Measurements from ENCODE around the gene EFCAB9.

The EFCAB9 gene

GRCh38 chr5:172178301-172178987 lies 15.5 kb upstream of the EFCAB9 start:
- H3K4me3 ChIP-seq (ENCODE audit: control insufficient read depth, low read depth, low read length): no peak overlapping the region
- DNase-seq (ENCODE audit: low read depth): no peak
- TF ChIP-seq CTCF (IDR thresholded peaks at IDR 0.05; ENCODE audit: control insufficient read depth, insufficient read depth, low read depth, low read length, missing control alignments): no peak

GRCh38 chr5:172178991-172179989 lies 14.7 kb upstream of the EFCAB9 start:
- DNase-seq (ENCODE audit: low read depth): no peak
- H3K4me3 ChIP-seq (ENCODE audit: control insufficient read depth, low read depth, low read length): no peak overlapping the region
- TF ChIP-seq CTCF (IDR thresholded peaks at IDR 0.05; ENCODE audit: control insufficient read depth, insufficient read depth, low read depth, low read length, missing control alignments): no peak

GRCh38 chr5:172180936-172181335 lies 13.0 kb upstream of the EFCAB9 start:
- no peak for TF ChIP-seq CTCF (IDR thresholded peaks at IDR 0.05; ENCODE audit: control insufficient read depth, insufficient read depth, low read depth, low read length, missing control alignments)
- DNase-seq (ENCODE audit: low read depth): no peak
- H3K4me3 ChIP-seq (ENCODE audit: control insufficient read depth, low read depth, low read length): no peak overlapping the region

GRCh38 chr5:172182291-172182690 lies 11.7 kb upstream of the EFCAB9 start:
- DNase-seq (ENCODE audit: low read depth): no peak
- H3K4me3 ChIP-seq (ENCODE audit: control insufficient read depth, low read depth, low read length): no peak overlapping the region
- no peak for TF ChIP-seq CTCF (IDR thresholded peaks at IDR 0.05; ENCODE audit: control insufficient read depth, insufficient read depth, low read depth, low read length, missing control alignments)

- no peak for TF ChIP-seq CTCF (IDR thresholded peaks at IDR 0.05; ENCODE audit: control insufficient read depth, insufficient read depth, low read depth, low read length, missing control alignments)
- no peak overlapping the region for H3K4me3 ChIP-seq (ENCODE audit: control insufficient read depth, low read depth, low read length)
- DNase-seq (ENCODE audit: low read depth): no peak
These were observed 10.1 kb upstream of the EFCAB9 start for GRCh38 chr5:172183881-172184280.

GRCh38 chr5:172185096-172185461 lies 8.9 kb upstream of the EFCAB9 start:
- no peak for TF ChIP-seq CTCF (IDR thresholded peaks at IDR 0.05; ENCODE audit: control insufficient read depth, insufficient read depth, low read depth, low read length, missing control alignments)
- no peak for DNase-seq (ENCODE audit: low read depth)
- no peak overlapping the region for H3K4me3 ChIP-seq (ENCODE audit: control insufficient read depth, low read depth, low read length)

Measured in AG09309 (cell line).